Lower lobe of right lung (tissue), 2 donors: ENCODE results near the gene MDM2. TPM values are rescaled to one million over a fixed set of nuclear protein-coding genes. Genes with fewer than 3 reads are reported as not detected.

Source experiments
- ATAC-seq, 2 donors: fragments of 200-7000 bp; cut with Tn5 transposase; one replicate each; pipeline ENCODE4 v1.9.1; 2020 to 2022; ENCODE audit warnings: mild to moderate bottlenecking in 2 of 2, moderate library complexity in 2 of 2
- DNase-seq: peaks from one replicate; pipeline ENCODE4 v3.0.0-alpha.2; 2020
- H3K27ac ChIP-seq: fragments of 200-600 bp; one replicate; pipeline ENCODE4 v1.8.0; 2022
- H3K27me3 ChIP-seq: fragments of 200-600 bp; one replicate; pipeline ENCODE4 v1.8.0; 2022; ENCODE audit warnings: low read depth
- H3K36me3 ChIP-seq: fragments of 200-600 bp; one replicate; pipeline ENCODE4 v1.8.0; 2022; ENCODE audit warnings: mild to moderate bottlenecking
- H3K4me1 ChIP-seq: fragments of 200-600 bp; one replicate; pipeline ENCODE4 v1.8.0; 2022
- H3K4me3 ChIP-seq: fragments of 200-600 bp; one replicate; pipeline ENCODE4 v1.8.0; 2022; ENCODE audit warnings: mild to moderate bottlenecking
- H3K9me3 ChIP-seq: fragments of 200-600 bp; one replicate; pipeline ENCODE4 v1.8.0; 2022
- intact Hi-C: fragments of 100-400 bp; cut with DNase I; formaldehyde crosslinking; loops from one replicate; pipeline ENCODE4 v1.11.0; 2022
- total RNA-seq: library from RNA; stranded (reverse); fragmentation: NEBNext Ultra II Directional; extraction: Animal tissue kit (Norgen Biotek cat#: 25700); gene quantifications from one replicate; pipeline ENCODE4 v1.2.1, GENCODE V29; 2021
- TF ChIP-seq, protein P1 (sequence below): fragments of 200-600 bp; IDR thresholded peaks from one replicate; pipeline ENCODE4 v1.8.0; 2022; ENCODE audit warnings: antibody characterized with exemption, mild to moderate bottlenecking
- donor health status: DM: no; HTN: yes; CAD: no; lungs with severe emphysema.

The MDM2 gene
- total RNA-seq, 1 donor from 2014 or later: 136 TPM

DNA sequence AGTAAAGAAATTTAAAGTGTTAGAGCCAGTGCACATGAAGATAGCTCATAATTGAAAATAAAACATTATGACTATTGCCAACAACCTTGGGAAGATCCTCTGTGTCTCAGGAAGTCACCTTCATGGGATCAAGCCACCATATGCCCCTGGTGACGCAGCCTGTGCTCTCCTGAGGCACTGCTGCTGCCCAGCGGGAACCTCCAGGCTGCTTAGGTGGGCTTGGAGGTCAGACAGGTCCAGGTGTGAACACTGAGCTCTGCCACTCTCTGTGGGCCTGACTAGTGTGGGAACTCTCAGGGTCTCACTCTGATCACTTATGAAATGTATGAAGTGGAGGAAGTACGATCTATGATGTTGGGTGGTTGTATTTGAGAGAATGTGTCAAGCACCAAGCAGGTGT, 45.3 kb upstream of the MDM2 start:
- no peaks in the 10 kb centered on the region for H3K9me3 ChIP-seq
- ATAC-seq: no peak
- H3K27me3 ChIP-seq: no peaks in the 10 kb centered on the region
- TF ChIP-seq, protein P1, sequence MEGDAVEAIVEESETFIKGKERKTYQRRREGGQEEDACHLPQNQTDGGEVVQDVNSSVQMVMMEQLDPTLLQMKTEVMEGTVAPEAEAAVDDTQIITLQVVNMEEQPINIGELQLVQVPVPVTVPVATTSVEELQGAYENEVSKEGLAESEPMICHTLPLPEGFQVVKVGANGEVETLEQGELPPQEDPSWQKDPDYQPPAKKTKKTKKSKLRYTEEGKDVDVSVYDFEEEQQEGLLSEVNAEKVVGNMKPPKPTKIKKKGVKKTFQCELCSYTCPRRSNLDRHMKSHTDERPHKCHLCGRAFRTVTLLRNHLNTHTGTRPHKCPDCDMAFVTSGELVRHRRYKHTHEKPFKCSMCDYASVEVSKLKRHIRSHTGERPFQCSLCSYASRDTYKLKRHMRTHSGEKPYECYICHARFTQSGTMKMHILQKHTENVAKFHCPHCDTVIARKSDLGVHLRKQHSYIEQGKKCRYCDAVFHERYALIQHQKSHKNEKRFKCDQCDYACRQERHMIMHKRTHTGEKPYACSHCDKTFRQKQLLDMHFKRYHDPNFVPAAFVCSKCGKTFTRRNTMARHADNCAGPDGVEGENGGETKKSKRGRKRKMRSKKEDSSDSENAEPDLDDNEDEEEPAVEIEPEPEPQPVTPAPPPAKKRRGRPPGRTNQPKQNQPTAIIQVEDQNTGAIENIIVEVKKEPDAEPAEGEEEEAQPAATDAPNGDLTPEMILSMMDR: no peak
- intact Hi-C loops: no loop called here
- DNase-seq: no peak
- no peak overlapping the region for H3K4me3 ChIP-seq
- peaks cover 62% of the 10 kb centered on the region for H3K36me3 ChIP-seq
- no peaks in the 10 kb centered on the region for H3K4me1 ChIP-seq
- no peak overlapping the region for H3K27ac ChIP-seq

DNA sequence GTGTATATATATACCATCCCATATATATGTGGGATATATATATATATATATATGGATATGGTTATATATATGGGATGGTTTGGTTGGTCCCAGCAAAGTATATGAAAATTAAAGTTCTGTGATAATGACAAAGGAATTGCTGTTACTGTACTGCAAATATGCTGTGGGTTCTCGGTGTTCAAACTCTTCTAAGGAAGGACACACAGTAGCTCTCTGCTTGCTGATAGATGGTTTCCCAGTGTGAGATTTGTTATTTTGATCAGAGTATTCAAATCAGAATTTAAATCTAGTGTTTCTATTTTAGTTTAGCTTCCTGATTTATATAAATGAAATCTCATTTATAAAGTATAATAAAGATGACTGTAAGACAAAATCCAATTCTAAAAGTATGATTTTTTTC, 42.3 kb upstream of the MDM2 start:
- intact Hi-C loops: no loop called here
- ATAC-seq (no peak), DNase-seq (no peak)
- Histone ChIP-seq H3K27ac (no peak overlapping the region), H3K9me3 (no peaks in the 10 kb centered on the region), H3K4me1 (no peaks in the 10 kb centered on the region), H3K27me3 (no peaks in the 10 kb centered on the region), H3K4me3 (no peak overlapping the region), H3K36me3 (peaks cover 52% of the 10 kb centered on the region)
- TF ChIP-seq, protein P1: no peak

DNA sequence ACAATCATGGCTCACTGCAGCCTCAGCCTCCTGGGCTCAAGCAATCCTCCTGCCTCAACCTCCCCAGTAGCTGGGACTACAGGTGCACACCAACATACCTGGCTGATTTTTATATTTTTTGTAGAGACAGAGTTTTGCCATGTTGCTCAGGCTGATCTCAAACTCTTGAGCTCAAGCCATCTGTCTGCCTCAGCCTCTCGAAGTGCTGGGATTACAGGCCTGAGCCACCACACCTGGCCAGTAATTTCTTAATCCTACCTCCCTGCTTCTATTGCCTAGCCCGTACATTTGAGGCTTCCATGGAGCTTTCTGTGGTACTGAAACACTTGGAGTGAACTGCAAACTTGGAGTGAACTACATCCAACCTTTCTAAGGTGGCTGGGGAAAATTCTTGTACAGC, 41.3 kb upstream of the MDM2 start:
- TF ChIP-seq, protein P1: no peak
- intact Hi-C loops: no loop called here
- H3K27ac ChIP-seq: no peak overlapping the region

DNA sequence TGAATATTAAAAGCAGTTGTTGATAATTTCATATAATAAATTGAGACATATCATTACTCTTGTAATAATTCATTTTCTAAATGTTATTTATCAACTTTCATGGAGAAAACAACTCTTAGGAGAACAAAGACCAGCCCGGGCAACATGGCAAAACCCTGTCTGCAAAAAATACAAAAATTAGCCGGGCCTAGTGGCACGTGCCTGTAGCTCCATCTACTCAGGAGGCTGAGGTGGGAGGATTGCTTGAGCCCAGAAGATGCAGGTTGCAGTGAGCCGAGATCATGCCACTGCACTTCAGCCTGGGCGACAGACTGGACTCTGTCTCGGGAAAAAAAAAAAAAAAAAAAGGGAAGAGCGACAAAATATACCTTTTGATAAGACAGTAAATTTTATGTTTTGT, 40.8 kb upstream of the MDM2 start:
- no peak overlapping the region for H3K27ac ChIP-seq
- DNase-seq: no peak
- H3K36me3 ChIP-seq: peaks cover 42% of the 10 kb centered on the region
- H3K27me3 ChIP-seq: no peaks in the 10 kb centered on the region
- no peak overlapping the region for H3K4me3 ChIP-seq
- TF ChIP-seq, protein P1: no peak
- intact Hi-C loops: no loop called here
- no peaks in the 10 kb centered on the region for H3K9me3 ChIP-seq
- no peaks in the 10 kb centered on the region for H3K4me1 ChIP-seq
- no peak for ATAC-seq

More for the DNA sequence above, 41.3 kb upstream of the MDM2 start:
- DNase-seq (no peak), ATAC-seq (no peak)
- H3K4me3 ChIP-seq: no peak overlapping the region
- H3K9me3 ChIP-seq: no peaks in the 10 kb centered on the region
- H3K36me3 ChIP-seq: peaks cover 43% of the 10 kb centered on the region
- no peaks in the 10 kb centered on the region for H3K27me3 ChIP-seq
- H3K4me1 ChIP-seq: no peaks in the 10 kb centered on the region

DNA sequence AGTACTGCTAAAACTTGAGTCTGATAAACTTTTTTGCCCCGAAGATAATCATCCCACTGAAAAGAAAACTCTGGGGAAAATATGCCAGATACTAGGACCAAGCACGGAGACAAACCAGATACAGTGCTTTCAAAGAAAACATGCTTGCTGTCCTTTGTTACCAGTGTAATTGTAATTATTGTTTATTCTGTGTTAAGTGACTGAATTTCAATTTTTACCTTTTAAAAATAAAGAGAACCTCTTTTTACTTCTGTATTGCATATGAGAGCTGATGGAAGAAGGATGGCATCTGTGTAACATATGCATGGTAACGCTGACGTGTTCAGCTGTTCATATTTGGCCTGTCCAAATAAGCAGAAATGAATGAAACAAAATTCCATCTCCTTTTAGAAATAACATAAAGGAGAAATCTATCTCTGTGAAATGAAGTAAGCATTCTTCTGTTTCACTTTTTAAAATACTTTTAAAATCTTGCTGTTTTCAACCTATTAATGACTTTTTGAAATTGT, 39.5 kb upstream of the MDM2 start:
- H3K27ac ChIP-seq: no peak overlapping the region
- H3K9me3 ChIP-seq: no peaks in the 10 kb centered on the region
- DNase-seq (no peak), ATAC-seq (no peak)
- peaks cover 31% of the 10 kb centered on the region for H3K36me3 ChIP-seq
- H3K4me3 ChIP-seq: no peak overlapping the region
- H3K4me1 ChIP-seq: no peaks in the 10 kb centered on the region
- intact Hi-C loops: no loop called here
- no peaks in the 10 kb centered on the region for H3K27me3 ChIP-seq
- TF ChIP-seq, protein P1: no peak

DNA sequence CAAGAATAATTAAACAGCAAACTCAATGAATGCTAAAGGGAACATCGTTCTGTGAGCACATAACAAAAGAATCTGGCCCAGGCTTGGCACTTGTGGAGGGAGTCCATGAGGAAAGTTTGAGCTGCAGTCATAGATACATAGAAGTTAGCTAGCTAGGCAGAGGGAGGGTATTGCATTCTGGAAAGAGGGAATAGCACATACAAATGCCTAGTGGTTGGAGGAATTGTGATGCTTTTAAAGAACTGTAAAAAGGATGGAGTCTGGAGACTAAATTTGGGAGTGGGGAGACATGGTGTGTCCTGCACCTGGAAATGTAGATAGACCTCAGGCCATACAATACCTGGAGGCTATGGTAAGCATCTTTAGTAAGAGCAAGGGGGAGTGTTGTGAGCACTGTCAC, 38.0 kb upstream of the MDM2 start:
- ATAC-seq (no peak), DNase-seq (no peak)
- H3K36me3 ChIP-seq: peaks cover 23% of the 10 kb centered on the region
- H3K4me3 ChIP-seq: no peak overlapping the region
- H3K9me3 ChIP-seq: no peaks in the 10 kb centered on the region
- TF ChIP-seq, protein P1: no peak
- H3K27me3 ChIP-seq: no peaks in the 10 kb centered on the region
- intact Hi-C loops: no loop called here
- no peaks in the 10 kb centered on the region for H3K4me1 ChIP-seq
- H3K27ac ChIP-seq: no peak overlapping the region
